Subcutaneous adipose tissue (tissue), 4 donors: ENCODE data around the gene LSAMP. TPM values are rescaled to one million over a fixed set of nuclear protein-coding genes. Genes with fewer than 3 reads are reported as not detected.

Experiments
- total RNA-seq, 4 donors: library from RNA; depleted of rRNA; stranded (reverse); fragments of >200 nt; gene quantifications; one replicate each; pipeline ENCODE4 v1.1.0, GENCODE V29; 2016
- TF ChIP-seq, protein P1 (sequence below): fragments of 450-650 bp; IDR thresholded peaks from one replicate; pipeline ENCODE4 v1.5.1; 2016; ENCODE audit warnings: low read depth, mild to moderate bottlenecking, control low read depth, antibody characterized with exemption, moderate library complexity

Gene LSAMP
- total RNA-seq, 4 donors from 2014 or later: 0.38 to 1.7 (median 0.71) TPM

DNA sequence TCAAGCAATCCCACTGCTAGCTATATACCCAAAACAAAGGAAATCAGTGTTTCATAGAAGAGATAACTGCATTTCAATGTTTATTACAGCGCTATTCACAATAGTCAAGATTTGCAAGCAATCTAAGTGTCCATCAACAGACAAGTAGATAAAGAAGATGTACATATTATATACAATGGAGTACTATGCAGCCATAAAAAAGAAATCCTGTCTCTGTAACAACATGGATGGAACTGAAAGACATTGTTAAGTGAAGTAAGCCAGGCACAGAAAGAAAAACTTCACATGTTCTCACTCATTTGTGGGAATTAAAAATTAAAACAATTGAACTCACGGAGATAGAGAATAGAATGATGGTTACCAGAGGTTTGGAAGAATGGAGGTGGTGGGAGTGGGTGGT lies 89.2 kb downstream of the LSAMP start:
- TF ChIP-seq, protein P1, sequence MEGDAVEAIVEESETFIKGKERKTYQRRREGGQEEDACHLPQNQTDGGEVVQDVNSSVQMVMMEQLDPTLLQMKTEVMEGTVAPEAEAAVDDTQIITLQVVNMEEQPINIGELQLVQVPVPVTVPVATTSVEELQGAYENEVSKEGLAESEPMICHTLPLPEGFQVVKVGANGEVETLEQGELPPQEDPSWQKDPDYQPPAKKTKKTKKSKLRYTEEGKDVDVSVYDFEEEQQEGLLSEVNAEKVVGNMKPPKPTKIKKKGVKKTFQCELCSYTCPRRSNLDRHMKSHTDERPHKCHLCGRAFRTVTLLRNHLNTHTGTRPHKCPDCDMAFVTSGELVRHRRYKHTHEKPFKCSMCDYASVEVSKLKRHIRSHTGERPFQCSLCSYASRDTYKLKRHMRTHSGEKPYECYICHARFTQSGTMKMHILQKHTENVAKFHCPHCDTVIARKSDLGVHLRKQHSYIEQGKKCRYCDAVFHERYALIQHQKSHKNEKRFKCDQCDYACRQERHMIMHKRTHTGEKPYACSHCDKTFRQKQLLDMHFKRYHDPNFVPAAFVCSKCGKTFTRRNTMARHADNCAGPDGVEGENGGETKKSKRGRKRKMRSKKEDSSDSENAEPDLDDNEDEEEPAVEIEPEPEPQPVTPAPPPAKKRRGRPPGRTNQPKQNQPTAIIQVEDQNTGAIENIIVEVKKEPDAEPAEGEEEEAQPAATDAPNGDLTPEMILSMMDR: no peak

DNA sequence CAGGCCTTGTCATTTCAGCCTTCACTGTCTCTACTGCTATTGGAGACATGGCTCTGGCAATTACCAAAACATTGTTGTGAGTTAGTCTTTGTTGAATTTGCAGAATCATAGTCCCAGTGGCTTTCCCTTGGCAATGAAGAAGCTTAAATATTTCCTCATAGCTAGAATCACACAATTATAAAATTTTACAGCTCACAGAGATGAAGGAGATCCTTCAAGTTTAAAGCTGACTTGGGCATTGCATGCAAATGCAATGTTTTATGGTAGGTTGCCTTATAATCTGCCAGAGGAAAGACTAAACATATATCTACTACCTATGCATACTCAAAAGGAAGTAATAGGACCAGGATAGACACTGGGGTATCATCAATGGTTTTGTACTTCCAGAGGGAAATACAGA lies 90.9 kb downstream of the LSAMP start:
- TF ChIP-seq, protein P1: no peak

DNA sequence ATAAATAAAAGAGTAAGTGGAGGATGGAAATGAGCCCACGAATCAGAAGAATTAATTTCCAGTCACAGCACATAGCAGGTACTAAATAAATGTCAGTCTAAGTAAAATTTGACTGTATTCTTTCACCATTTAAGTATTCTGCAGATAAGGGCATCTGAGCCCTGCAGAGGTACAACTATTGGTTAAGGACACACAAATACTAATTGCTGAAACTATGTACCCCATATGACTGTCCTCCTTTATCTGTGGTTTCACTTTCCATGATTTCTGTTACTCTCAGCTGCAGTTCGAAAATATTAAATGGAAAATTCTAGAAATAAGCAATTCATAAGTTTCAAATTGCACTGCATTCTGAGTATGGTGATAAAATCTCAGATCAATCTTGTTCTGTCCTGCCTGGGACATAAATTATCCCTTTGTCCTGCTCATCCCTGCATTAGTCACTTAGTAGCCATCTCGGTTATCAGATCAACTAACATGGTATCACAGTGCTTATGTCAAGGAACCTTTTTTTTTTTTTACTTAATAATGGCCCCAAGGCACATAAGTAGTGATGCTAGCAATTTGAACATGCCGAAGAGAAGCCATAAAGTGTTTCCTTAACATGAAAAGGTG lies 95.1 kb downstream of the LSAMP start:
- TF ChIP-seq, protein P1: no peak

DNA sequence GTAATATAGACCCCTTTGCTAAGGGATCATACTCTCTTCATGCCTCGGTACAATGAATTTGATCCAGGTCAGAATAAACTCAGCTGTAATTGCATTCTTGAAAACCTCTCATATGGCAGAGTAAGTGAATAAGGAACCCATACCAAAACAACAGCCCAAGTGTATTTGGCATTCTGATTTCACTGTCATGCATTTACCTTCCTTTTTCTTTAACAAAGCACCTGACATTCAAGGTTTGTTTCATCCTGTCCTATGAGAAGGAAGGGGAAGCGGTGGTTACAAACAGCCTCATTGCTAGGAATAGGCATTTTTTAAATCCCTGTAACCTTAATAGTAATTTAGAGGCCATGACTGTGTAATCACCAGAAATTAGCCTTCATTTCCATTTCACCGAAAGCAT lies 97.1 kb downstream of the LSAMP start:
- TF ChIP-seq, protein P1: no peak

DNA sequence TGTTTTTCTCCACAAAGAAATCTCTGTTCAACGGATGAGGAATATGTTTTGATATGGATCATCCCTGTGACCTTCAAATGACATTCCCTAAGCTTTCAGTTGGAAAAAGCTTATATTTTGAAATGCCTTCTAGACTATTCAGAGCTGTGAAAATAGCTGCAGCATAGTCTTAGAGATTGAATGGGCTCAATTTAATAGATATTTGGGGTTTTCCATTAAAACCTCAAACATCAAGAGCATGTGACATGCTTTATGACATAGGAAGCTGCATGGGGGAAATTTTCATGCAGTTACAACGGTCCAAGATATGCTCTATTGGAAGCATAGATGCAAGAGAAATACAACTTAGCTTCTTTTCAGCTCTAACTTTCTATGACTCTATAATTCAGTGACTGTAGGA lies 102.8 kb downstream of the LSAMP start:
- TF ChIP-seq, protein P1: no peak

DNA sequence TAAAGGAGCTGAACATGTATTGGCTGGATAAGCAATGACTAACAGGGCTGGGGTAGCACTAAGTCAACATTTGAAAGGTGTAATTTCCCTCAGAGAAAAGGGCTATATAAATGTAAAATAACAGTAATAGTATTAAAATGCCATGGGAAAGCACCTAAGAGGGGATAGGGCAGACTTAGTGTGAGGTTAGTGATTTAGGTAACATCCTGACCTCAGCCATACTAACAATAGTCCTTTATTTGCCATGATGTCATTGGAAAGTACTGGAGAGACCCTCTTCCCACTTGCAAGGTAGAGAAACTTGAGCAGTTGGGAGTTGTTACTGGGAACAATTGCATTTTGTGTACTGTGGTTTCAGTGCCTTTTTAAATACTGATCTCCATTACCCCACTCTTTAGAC lies 103.4 kb downstream of the LSAMP start:
- TF ChIP-seq, protein P1: no peak

DNA sequence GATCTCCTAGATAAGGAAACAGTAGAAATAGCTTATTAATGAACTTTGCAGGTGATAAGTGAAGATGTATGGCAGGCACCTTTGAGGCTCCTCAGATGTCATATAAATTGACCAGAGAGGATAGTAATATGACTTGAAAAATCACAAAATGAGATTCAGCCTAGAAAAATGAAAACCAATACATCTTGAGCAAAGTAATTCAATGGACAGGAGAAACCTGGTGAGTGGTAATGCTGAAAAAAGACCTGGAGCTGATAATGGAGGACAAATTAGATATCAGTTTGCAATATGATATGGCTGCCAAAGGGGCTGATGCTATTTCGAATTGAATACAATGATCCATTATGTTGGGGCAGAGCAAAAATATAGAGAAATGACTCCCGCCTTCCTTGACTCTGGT lies 103.9 kb downstream of the LSAMP start:
- TF ChIP-seq, protein P1: no peak
